ENCODE data around the gene FREM2.

The FREM2 gene

DNA sequence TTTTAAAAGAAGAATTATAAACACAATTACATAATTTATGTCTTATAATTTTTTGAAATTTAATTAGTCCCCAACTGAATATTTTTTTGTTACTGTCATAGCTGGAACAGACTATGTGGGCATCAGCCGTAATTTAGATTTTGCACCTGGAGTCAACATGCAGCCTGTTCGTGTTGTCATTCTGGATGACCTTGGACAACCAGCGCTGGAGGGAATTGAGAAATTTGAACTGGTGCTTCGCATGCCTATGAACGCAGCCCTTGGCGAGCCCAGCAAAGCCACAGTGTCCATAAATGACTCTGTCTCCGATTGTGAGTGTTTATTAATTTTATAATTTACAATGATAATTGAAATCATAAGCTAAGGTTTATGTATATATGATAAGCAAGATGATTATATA lies 161.5 kb downstream of the FREM2 start:
- DNase-seq, result no peak

DNA sequence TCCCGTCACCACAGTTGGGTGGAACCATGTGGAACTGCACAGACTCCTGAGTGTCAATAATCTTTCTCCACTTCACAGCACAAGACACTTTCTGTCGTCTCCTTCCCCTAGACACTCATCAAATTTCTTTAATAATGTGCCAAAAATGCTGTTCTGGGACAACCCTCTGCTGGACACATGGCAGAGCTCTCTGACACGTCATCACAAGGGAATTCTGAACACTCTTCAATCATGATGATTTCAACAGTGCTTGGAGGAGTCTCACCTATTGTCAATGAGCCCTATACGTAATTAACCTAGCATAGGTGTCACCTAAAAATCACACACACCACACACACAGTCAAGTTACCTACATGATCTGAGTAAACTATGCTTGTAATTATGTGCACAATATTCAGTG lies 162.4 kb downstream of the FREM2 start:
- no peak for DNase-seq

DNA sequence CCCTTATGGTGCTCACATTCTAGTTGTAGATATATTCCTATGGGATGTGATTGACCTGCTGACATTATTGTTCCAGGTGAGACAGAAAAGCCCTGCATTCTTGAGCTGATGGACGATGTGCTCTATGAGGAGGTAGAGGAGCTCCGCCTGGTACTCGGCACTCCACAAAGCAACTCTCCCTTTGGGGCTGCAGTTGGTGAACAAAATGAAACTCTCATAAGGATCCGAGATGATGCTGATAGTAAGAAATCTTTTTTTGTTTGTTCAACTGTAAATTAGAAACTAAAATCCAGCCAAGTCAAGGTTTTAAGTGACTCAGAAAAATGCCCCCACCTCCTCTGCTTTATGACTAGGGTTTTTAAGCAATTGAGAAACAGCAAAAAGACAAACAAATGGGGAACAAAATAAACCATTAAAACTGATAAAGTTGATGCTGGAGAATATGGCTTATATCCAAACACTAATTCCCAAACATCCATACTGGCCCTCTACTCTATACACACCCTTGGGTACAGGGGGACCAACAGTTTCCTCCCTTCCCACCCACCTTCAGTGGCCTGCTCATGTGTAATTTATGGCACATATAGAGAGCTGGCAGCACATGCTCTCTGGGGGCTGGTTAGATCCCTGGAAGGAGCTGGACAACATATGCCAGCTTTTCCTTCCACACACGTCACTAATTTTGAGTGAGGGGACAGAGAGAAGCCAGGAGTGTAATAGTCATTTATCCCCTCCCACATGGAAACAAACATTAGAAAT lies 164.2 kb downstream of the FREM2 start:
- DNase-seq, result no peak

GRCh38 chr13:38854226-38854625 lies 167.3 kb downstream of the FREM2 start:
- DNase-seq, result peak in 1 of 2 experiments; percentile 36

DNA sequence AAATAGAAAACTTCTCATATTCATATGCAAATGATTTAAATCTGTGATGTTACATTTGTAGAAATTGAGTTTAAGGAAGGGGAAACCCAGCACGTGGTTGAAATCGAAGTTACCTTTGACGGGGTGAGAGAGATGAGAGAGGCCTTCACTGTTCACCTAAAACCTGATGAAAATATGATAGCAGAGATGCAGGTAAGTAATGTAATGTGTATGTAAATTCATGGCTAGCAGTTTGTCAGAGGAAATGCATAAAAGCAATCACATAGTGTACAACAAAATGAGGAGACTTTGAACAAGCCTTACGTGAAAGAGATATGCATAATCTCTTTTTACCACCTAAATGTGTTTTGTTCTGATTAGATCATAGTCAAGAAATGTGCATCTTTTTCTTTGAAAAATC lies 169.2 kb downstream of the FREM2 start:
- DNase-seq, result no peak

DNA sequence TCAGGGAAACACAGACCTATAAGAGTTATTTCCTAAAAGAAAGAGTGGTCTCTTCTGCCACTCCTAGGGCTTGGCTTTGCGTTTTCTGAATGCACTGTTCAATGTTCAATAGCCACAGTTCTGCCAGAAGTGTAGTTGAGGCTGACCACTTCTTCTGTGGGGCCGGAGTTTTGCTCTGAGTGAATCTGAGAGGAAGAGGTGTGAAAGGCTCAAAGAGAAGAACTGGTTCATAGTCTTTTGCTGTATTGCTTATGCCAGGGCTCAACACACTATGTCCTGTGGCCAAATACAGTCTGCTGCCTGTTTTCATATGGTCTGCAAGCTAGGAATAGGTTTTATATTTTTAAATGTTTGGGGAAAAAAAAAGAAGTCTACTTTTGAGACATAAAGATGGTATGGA lies 175.6 kb downstream of the FREM2 start:
- DNase-seq, result no peak

DNA sequence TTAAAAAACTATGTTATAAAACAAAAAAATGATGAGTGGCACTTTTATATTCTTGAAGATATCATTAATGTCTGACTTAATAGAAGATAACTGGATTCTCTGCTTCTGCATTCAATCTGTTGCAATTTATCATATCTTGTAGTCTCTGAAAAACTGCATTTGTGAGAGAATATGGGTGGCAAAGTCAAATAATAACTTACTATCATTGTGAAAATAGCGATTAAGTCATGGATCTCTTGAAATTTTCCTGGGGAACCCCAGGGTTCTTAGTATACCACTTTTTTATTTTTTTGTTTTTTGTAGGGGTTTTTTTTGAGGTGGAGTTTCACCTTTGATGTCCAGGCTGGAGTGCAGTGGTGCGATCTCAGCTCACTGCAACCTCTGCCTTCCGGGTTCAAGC lies 176.7 kb downstream of the FREM2 start:
- no peak for DNase-seq

- peak in 1 of 2 experiments; percentile 7 for DNase-seq
These were observed 179.8 kb downstream of the FREM2 start for GRCh38 chr13:38866649-38867048.

DNA sequence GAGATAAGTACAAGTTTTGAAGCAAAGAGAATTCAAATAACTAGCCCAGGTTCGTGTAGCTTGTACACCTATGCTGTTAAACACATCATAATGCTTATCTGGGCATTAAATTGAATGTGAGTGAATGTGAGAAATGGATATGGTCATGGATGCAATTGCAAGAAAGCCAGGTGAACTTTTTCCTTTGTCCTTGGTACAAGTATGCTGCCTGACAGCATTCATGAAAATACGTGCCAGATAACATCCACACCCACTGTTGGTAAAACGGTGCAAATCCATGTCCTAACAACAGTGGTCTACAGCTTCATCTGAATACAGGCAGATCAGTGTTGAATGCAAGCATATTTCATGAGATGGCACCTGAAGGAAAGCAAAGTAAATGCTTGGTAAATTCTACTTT lies 181.5 kb downstream of the FREM2 start:
- no peak for DNase-seq

DNA sequence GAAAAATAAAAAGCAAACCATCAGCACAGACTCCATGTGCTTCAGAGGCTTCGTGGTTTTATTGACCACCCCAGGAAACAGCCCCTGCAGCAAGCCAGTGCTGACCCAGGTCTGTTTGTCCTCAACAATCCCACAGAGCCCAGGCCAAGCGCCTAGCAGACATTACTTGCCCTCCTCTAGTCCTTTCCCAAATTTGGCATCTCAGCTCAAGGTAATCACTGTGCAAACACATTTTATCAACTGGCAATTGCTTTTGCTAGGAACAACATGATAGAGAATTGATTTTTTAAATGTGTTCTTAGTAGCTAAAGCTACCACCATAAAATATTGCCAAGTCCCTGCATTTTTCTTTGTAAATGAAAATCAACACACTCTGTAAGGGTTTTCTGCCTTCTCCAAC lies 182.0 kb downstream of the FREM2 start:
- peak in 1 of 2 experiments; percentile 22 for DNase-seq

- DNase-seq, result no peak
These were observed 184.4 kb downstream of the FREM2 start for GRCh38 chr13:38871275-38871674.

GRCh38 chr13:38872693-38873092 lies 185.8 kb downstream of the FREM2 start:
- DNase-seq, result peak; percentile 55 to 66

DNA sequence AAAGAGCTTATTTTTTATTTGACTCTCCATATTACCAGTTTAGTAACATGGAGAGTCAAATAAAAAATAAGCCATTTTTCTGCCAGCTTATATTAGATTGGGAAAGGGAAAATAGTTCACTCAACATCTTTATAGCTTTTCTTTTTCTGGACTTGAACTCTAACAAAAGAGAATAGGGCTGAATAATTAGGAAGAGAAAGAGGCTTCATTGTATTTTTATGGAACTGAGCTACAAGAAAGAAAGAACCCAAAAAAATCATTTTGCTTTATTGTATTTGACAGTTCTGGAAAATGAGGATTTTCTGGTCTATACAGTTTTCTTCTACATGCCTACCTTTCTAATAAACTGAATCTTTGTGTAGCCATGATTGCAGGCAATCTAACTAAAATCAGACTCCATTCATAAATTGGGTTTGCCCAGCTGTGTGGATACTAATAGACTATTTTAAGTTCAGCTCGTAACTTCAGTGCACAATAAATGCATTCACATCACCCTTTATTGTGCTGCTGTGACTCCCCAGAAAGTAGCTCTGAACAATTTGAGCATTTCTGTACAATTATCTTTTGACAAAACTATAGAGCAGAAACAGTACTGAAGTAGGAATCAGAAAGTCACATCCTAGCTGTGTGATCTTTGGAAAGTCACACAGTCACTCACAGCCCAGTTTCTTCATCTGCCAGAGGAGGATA lies 188.5 kb downstream of the FREM2 start:
- no peak for DNase-seq

DNA sequence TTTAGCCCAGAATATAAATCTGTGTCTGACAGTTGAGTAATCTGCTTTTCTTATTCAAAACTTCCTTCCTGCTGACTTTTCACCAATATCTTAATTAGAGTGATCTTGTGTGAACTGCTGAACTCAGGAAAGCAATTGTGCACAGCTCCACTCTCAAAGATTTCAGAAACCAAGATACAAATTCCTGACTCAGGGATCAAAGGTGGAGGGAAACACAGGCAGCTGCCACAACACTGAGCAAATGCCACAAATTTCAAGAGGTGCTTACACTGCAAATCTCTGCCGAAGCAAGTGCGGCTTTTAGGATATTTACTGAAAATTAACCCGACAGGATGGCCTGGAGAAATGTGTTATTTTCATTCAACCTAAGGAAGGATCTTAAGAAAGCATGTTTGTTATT lies 192.4 kb downstream of the FREM2 start:
- no peak for DNase-seq

- DNase-seq, result no peak
These were observed 192.9 kb downstream of the FREM2 start for GRCh38 chr13:38879786-38880185.

DNA sequence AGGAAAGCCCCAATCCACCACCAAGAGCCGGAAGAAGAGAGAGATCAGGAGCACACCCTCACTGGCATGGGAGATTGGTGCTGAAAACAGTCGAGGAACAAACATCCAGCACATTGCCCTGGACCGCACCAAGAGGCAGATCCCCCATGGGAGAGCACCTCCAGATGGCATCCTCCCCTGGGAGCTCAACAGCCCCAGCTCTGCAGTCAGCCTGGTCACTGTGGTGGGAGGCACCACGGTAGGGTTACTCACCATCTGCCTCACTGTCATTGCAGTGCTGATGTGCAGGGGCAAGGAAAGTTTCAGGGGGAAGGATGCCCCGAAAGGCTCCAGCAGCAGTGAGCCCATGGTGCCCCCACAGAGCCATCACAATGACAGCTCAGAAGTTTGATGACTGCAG lies 193.5 kb downstream of the FREM2 start:
- DNase-seq, result no peak

DNA sequence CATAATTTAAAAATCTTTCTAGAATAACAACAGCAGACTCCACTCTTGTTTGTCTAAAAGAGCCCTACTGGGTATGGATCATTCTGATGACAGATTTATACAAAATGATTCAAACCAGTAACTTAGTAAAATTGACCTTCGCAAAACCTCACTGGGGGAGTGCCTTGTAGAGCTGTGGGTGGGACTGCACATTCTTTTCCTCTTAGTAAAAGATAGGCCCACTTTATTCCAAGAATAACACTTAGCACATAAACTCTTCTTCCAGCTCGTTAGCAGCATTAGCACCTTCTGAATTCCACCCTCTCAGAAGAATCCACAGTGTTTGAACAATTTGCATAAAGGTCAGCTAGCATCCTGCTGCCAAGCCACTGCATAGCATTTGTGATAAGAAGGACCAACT lies 196.9 kb downstream of the FREM2 start:
- no peak for DNase-seq

DNA sequence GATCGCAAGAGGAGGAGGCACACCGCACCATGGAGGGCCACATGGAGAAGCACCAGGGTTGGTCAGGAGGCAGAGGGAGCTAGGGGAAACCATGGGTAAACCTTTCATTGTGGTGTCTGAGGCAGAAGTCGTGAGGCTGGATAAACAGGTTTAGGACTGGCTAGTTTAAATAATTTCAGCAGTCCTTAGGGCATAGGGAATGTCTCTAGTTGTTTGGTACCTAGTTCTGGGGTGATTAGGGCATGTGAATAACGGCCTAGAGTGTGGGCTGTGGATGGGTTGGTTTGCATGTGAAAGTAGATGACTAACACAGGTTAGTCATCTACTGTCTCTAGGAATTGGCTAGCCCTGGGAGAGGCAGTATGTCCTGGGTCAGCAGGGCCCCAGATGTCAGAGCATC lies 201.4 kb downstream of the FREM2 start:
- DNase-seq, result no peak

DNA sequence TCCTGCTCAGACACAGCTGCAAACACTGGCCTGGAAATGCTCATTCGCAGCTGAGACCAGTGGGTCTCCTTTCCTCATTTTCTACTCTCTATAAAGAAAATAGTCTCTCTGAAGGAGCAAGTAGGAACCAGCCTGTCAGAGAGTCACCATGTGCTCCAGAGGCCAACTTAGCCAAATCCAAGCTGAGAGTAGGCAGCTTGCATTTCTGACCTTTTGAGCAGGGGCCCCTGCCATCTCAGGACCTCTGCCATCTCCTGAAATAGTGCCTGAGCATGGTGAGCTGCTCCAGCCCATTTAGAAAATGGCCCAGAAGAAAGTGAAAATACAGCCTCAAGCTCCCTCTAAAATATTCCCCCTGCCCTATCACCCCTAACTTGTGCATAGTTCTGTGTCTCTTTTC lies 208.2 kb downstream of the FREM2 start:
- no peak for DNase-seq

DNA sequence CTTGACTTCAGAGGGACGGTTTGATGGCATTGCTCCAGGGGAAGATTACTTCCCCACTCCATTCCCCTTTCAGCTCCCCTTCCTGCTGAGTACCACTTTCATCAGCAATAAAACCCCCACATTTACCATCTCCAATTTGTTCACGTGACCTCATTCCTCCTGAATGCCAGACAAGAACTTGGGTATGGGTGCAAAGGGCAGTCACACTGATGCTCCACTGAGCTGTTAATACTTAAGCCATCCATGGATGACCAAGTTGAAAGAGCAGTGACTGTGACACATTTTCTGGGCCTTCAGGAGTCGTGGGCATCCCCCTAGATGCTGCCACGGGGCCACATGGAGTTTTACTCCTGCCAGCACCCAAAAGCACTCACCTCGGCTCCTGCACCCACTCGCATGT lies 210.6 kb downstream of the FREM2 start:
- DNase-seq, result no peak

GRCh38 chr13:38898481-38898880 lies 211.6 kb downstream of the FREM2 start:
- no peak for DNase-seq

DNA sequence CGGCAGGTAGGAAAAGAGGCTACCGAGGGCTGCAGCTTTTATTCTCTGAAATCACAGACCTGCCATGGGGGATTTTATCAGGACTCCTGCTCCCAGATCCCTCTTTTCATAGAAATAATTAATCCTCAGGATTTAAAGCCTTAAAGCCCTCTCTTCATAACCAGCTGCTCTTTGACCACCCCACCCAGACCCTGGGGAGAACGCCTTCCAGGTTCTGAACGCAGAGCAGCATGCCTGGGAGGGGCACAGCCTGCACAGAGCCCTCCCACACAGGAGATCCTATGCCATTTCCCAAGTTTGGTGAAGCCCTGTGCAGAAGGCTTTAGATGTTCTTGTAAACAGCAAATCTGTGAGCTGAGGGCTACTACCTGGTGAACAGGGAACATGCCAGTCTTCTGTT lies 212.7 kb downstream of the FREM2 start:
- DNase-seq, result no peak

GRCh38 chr13:38900188-38900587 lies 213.3 kb downstream of the FREM2 start:
- no peak for DNase-seq

DNA sequence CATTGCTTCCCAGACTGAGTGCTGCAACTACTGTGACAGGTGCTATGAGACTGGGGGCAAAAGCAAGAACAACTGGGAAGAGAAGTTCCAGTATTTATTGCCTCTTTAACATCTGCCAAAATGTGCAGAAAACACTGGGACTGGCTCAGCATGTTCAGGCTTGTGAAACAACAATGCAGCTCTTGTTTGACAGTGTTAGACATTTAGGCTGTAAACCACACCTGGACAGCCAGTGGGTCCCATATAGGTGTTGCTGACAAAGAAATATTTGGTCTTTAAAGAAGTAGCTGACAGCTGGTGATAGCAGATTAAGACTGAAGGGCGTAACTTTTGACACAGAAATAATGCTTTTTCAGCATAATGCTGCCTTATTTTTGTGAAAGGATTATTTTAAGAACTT lies 215.7 kb downstream of the FREM2 start:
- DNase-seq, result peak in 1 of 2 experiments; percentile 57

- DNase-seq, result no peak
These were observed 218.2 kb downstream of the FREM2 start for GRCh38 chr13:38905081-38905480.
